Hematopoietic multipotent progenitor cell treated with erythropoietin and hydrocortisone succinate and interleukin-3 and kit ligand, for 8 days (in vitro differentiated cells): ENCODE results near the gene UBE2F.
"Not testable (repeated sequence)": the region's sequence is repeated elsewhere in the genome, so short reads cannot be mapped to it uniquely, and the experiment has no call there.

Experiments used
- DNase-seq: peaks from one replicate; pipeline ENCODE4 v3.0.0-alpha.2; 2015

The UBE2F gene

DNA sequence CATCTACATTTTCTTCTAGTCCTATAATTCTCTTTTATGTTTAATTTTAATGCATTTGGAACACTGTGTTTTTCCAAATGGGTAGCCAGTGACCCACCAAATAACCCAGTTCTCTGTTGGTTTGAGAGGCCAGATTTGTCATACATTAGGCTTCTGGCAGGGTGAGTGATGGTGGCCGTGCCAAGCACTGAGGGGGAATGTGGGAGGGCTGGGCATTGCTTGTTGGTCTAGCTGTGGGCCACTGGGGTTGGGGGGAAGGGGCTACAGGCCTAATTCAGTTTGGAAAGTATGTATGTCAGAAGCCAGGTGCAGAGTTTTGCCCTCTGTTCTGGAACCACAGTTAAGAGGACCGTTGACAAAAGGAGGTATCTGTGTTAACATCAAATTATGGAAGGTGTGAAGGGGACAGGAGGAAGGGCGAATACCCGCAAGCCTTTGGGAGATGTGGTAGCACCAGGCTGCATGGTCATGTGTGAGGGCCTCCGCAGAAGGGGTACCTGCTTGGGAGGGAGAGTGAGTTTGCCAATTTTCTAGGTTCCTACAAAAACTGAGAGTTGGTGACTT, 55.9 kb downstream of the UBE2F start:
- DNase-seq = no peak

DNA sequence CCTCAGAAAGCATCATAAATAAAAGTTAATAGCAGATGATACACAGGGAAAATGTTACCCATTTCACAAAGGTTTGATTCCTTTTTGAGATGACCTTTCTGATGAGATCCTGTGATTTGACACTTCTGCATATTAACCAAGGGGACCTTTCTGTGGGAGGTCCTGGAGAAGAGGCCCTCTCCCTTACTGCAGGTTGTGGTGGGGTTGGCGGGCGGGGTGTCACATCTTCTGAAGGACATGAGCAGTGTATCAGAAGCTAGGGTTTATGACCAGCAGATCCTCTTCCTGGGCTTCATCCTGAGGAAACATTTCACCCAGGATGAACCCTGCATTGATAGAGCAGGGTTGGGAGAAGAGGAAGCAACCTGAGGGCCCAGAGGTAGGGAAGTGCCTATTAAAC, 56.8 kb downstream of the UBE2F start:
- DNase-seq = no peak

GRCh38 chr2:238024986-238025385, 58.2 kb downstream of the UBE2F start:
- DNase-seq = no peak

DNA sequence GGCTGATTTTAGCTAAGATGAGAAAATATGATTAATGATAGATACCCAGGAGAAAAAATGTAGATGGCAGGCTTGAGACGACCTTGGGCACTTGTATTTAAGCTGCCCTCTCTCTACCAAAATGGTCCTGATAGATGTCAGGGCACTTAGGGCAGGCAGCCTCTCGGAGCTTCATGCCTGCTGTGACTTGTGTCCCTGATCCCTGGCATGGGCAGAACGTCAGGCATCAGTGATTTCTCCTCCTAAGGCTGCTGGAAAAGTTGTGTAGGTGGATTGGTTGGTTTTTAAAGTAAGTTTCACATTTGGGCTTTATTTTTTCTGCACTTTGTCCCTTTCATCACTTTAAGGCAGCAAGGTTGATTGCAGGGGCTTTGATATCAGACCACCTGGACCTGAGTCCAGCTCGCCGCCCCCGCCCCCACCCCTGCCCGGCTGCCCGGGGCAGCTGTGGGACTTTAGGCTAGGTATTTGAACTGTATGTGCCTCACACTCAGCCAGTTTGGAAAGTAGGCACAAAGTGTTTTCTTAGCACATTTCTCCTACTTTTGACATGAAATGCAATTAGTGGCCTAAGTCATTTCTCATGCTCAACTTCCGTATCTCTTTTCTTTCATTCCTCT, 59.0 kb downstream of the UBE2F start:
- no peak for DNase-seq

DNA sequence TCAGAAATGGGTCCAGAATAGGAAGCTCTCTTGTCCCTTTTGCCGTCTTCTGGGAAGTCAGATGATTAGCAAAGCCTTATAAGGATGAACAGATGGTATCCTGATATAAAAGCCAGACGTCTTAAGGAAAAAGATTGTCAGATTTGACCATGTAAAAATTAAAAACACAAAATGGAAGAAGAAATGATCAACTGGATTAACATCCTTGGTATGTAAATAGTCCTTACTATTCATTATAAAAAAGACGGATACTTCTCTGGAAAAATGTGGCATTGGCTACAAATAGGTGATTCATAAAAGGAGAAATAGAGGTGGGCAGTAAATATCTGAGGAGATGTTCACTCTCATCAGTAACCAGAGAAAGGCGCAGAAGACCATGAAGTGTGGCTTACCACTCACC, 60.2 kb downstream of the UBE2F start:
- DNase-seq = no peak

DNA sequence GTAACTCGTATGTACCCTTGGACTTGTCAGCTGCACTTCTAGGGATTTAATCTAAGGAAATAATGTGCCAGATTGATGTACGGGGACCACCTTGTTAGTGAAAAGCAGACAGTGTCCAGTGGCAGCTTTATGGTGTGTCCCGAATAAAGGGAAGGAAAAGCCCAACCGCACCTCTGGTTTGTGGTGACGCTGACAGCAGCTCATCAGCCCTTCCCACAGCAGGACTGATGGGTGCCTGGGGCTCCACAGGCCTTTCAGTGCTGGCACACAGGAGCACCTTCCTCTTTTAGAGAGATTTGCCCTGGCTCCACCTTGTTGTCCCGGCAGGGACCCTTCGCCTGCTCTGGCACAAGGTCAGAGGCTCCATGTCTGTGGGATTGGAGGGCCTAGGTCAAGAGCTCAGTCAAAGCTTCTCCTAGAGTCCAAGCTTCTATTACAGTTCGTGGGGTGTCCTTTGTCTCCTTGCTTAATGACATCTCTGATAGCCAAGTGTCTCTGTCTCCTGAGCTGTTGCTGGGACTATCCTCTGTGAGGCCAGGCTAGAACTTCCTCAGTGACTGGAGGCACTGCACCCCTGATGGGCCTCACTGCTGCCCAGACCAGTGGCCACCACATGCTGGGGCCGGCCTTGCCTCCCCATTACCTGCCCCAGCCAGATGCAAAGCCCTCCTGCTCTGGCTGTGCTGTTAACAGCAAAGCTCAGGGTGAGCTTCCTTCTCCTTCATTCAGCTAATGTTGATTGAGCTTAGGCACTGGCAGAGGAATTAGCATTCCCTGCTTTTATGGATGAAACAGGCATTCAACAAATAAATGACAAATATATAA, 61.0 kb downstream of the UBE2F start:
- no peak for DNase-seq

- no peak for DNase-seq
Observed at GRCh38 chr2:238029853-238030252, 63.0 kb downstream of the UBE2F start.

DNA sequence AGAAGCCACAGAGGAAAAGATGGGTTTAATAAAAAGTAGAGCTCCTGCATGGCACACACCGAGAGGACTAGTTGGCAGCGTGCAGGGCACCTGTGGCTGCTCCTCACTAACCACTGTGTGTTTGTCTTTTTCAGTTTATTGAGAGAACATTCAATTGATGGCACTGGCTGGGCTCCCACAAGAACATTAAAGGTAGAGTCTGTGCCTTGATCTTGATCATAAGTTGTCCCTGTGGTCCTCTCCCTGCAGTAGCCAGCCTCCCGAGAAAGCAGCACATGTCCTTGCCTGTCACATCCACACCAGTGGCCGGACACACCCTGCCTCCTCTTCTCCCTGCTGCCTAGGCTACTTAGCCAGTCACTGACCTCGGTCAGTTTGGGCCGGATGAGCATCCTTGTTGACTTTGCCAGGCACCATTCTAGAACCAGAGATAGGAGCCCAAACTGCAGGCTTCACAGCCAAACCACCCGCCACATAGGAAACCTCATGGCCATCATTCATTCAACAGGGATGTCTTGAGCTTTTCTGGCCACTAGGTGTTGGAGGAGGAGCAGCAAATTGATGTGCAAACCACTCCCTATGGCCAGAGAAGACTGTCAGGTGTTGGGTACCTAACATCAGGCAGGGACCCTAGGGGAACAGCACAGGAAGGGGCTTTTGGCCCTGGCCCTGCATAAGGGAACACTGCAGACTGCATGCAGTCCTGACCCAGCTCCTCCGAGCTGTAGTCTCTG, 63.8 kb downstream of the UBE2F start:
- DNase-seq = no peak

- DNase-seq = no peak
Observed at GRCh38 chr2:238031751-238032150, 64.9 kb downstream of the UBE2F start.

DNA sequence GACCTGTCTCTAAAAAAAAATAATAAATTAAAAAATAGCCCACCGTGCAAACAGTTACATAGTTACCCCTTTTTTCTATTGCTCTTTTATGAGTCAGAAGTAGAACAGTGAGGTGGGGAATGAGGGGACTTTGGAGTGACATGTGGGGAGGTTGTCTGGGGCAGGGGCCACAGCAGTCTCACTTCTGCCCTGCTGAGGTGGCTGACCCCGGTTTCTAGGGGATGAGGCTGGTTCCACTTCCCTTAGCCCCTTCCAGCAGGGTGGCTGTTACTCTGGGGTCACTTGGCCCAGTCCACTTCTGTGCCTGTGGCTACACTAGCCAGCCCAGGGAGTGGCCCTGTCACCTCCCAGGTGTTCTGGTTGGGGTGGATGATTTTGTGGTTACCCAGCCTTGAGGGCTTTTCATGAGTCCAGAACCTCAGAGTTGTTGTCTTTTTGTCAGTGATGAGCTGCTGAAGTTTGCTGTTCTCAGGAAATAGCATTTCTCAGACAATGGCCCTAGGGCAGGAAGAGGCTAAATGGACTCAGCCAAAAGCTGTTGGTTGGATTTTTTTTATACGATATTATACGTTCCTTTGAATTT, 66.0 kb downstream of the UBE2F start:
- DNase-seq = no peak

- DNase-seq = not testable (repeated sequence)
Observed at GRCh38 chr2:238033991-238034390, 67.2 kb downstream of the UBE2F start.

DNA sequence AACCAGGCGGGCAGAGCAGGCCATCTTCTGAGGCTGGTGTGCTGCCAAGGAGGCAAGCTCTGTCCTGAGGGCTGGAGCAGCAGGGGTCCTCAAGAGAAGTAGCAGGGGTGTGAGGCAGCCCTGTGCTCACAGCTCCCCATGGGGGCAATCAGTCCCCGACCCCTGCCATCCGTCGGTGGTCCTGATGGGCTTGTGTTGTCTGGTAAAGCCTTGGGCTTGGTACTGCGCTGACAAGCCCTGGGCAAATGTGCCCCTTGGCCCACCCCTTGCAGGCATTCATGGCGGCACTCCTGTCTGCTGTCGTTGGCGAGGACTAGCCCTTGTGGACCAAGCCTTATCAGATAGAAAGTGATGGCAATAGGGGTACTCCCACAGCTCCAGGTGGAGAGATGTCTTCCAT, 71.4 kb downstream of the UBE2F start:
- DNase-seq = no peak

GRCh38 chr2:238039151-238039550, 72.3 kb downstream of the UBE2F start:
- DNase-seq = no peak

DNA sequence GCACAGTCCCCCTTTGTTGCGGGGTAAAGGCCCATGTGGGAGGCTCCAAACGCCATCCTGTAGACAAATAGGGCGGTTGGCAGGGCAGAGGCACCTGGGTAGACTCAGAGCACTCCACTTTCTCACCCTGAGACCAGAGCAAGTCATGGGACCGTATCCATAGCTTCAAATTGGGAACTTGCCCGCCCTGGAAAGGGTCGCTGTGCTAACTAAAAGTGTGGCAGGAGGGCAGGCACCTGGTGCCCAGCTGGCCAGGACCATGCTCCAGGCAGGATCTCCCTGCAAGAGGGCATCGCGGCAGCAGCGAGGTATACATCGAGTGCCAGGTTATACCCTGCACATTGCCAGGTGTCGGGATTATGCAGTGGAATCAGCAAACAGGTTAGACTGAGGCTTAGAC, 73.2 kb downstream of the UBE2F start:
- no peak for DNase-seq

DNA sequence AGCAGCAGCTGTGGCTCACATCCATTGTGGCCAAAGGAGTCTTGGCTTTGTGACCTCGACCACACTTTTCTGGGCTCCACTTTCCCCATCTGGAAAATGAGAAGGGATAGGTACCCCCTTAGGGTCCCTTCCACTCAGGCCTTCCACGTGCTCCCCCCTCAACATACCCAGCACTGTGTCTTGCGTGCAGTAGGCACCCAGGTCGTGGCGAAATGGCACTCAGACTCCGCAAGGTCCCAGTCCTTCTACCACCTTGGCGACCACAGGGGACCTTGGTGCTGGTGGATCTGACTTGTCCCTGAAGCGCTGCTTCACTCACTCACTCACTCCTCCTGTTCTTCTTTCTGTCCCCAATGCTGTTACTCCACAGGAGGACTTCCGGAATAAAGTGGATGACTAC, 74.1 kb downstream of the UBE2F start:
- no peak for DNase-seq

- no peak for DNase-seq
Observed at GRCh38 chr2:238042090-238042489, 75.3 kb downstream of the UBE2F start.

- no peak for DNase-seq
Observed at GRCh38 chr2:238042849-238043584, 76.2 kb downstream of the UBE2F start.

GRCh38 chr2:238043851-238044250, 77.0 kb downstream of the UBE2F start:
- DNase-seq = no peak

DNA sequence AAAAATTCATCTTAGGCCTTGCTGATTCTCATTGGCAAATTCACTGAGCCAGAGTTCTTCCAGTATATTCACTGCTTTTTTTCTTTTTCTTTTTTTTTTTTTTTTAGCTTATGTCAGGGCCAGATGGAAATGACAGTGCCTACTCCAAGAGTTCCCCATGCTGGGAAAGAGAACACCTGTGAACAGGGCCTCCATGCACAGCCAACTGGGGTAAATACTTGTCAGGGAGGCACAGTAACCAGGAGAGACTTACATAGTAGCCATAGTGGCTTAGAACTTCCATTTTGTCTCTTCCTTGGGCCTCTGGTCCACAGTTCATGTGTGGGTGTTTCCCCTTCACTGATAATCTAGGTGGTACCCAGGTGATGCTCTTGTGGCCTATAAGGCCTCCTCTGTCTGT, 78.8 kb downstream of the UBE2F start:
- no peak for DNase-seq

GRCh38 chr2:238046725-238047270, 80.0 kb downstream of the UBE2F start:
- no peak for DNase-seq

DNA sequence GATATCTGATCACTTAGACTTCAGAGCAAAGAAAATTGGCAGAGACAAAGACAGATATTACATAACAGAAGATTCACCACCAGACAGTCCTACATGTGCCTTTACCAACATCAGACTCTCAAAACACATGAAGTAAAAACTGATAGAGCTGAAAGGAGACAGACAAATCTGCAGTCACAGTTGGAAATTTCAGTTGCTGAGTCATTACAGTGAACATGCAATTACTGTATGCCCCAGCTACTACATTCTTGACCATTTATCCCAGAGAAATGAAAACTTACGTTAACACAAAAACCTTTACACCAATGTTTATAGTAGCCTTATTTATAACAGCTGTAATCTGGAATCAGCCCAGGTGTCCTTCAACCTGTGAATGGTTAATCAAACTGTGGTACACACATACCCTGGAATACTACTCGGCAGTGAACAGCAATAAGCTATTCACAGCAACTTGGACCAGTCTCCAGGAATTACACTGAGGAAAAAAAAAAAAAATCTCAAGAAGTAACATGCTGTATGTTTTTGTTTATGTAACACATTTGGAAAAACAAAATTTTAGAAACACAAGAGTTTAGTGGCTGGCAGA, 86.5 kb downstream of the UBE2F start:
- DNase-seq = peak; percentile 72

- DNase-seq = peak; percentile 45
Observed at GRCh38 chr2:238055841-238056240, 89.0 kb downstream of the UBE2F start.
